SK-N-SH (cell line): ENCODE results near the gene SH2D4B. TPM values are rescaled to one million over a fixed set of nuclear protein-coding genes. Genes with fewer than 3 reads are reported as not detected.

ENCODE experiments used
- CTCF ChIA-PET: fragments of 300-600, 350-600 bp; formaldehyde crosslinking; extraction: SDS; loops from one replicate; lab custom pipeline; 2021; lab: Yijun Ruan, JAX
- POLR2A ChIA-PET: fragments of 350-600 bp; sonication (Branson Sonifier 250); formaldehyde crosslinking; extraction: SDS; loops from one replicate; lab custom pipeline; 2020; ENCODE audit warnings: antibody characterized with exemption, inconsistent platforms; lab: Yijun Ruan, JAX
- DNase-seq: peaks from one replicate; pipeline ENCODE4 v3.0.0; 2012
- H2AFZ ChIP-seq: fragments of 200-600 bp; sonication (generic); 2 replicates; pipeline ENCODE4 v1.8.1; 2016; ENCODE audit warnings: antibody characterized with exemption, mild to moderate bottlenecking, low read depth
- H3F3A ChIP-seq: fragments of 200-600 bp; sonication (generic); replicated peaks from 2 replicates; pipeline ENCODE3; 2016; ENCODE audit warnings: antibody characterized with exemption, mild to moderate bottlenecking; ENCODE audit not compliant: insufficient read depth
- H3K27ac ChIP-seq, 2 experiments: fragments of 200-500 bp in 1 of 2; fragments of 200-600 bp in 1 of 2; sonication (Bioruptor generic) in 1 of 2; sonication (generic), shearing (Covaris generic) in 1 of 2; 2 replicates each; pipeline versions ENCODE4 v1.5.1 to v1.6.1; 2014 to 2016; ENCODE audit warnings: low read depth in 2 of 2, inconsistent platforms in 1 of 2, low read length in 1 of 2, mild to moderate bottlenecking in 1 of 2, mixed read lengths in 1 of 2
- H3K27me3 ChIP-seq: fragments of 200-600 bp; sonication (generic), shearing (Covaris generic); 2 replicates; pipeline ENCODE4 v1.6.1; 2016; ENCODE audit warnings: mixed run types; ENCODE audit not compliant: insufficient read depth
- H3K36me3 ChIP-seq, 2 experiments: fragments of 200-500 bp in 1 of 2; fragments of 200-600 bp in 1 of 2; sonication (Bioruptor generic) in 1 of 2; sonication (generic) in 1 of 2; replicated peaks in 1 of 2; 2 replicates each; pipeline versions ENCODE3 to v1.5.1; 2014 to 2016; ENCODE audit warnings: low read length in 1 of 2, mild to moderate bottlenecking in 1 of 2; ENCODE audit not compliant: insufficient read depth in 2 of 2, control insufficient read depth in 1 of 2
- H3K4me1 ChIP-seq, 2 experiments: fragments of 200-500 bp in 1 of 2; fragments of 200-600 bp in 1 of 2; sonication (Bioruptor generic) in 1 of 2; sonication (generic), shearing (Covaris generic) in 1 of 2; 2 replicates each; pipeline versions ENCODE4 v1.5.1 to v1.6.1; 2014 to 2016; ENCODE audit warnings: low read depth in 1 of 2, low read length in 1 of 2, mixed run types in 1 of 2; ENCODE audit not compliant: insufficient read depth in 2 of 2, control insufficient read depth in 1 of 2
- H3K4me2 ChIP-seq: fragments of 200-600 bp; sonication (generic), shearing (Covaris generic); 2 replicates; pipeline ENCODE4 v1.6.1; 2017; ENCODE audit warnings: mixed run types
- H3K4me3 ChIP-seq, 2 experiments: fragments of 200-500 bp in 1 of 2; fragments of 200-600 bp in 1 of 2; sonication (Bioruptor generic) in 1 of 2; sonication (generic), shearing (Covaris generic) in 1 of 2; 2 replicates each; pipeline versions ENCODE4 v1.5.1 to v1.8.1; 2014 to 2016; ENCODE audit warnings: low read depth in 2 of 2, inconsistent platforms in 1 of 2, low read length in 1 of 2, mild to moderate bottlenecking in 1 of 2, mixed read lengths in 1 of 2, moderate library complexity in 1 of 2
- H3K79me2 ChIP-seq: fragments of 200-600 bp; sonication (generic); 2 replicates; pipeline ENCODE4 v1.8.1; 2017; ENCODE audit warnings: mild to moderate bottlenecking; ENCODE audit not compliant: insufficient read depth
- H3K9ac ChIP-seq: fragments of 200-600 bp; sonication (generic); 2 replicates; pipeline ENCODE4 v1.6.1; 2017; ENCODE audit warnings: mixed run types
- H3K9me2 ChIP-seq: fragments of 200-600 bp; sonication (generic); 2 replicates; pipeline ENCODE4 v1.6.1; 2017; ENCODE audit warnings: mixed run types
- H3K9me3 ChIP-seq: fragments of 200-600 bp; sonication (generic); 2 replicates; pipeline ENCODE4 v1.6.1; 2017; ENCODE audit warnings: mixed run types, mild to moderate bottlenecking, moderate library complexity
- H4K20me1 ChIP-seq: fragments of 200-600 bp; sonication (generic); 2 replicates; pipeline ENCODE4 v1.6.1; 2017; ENCODE audit warnings: mild to moderate bottlenecking, mixed run types; ENCODE audit not compliant: insufficient read depth
- EP300 ChIP-seq, 2 experiments: IDR thresholded peaks; 2 replicates each; pipeline versions ENCODE4 v1.4.0 to v1.6.1; 2012; ENCODE audit warnings: borderline replicate concordance in 1 of 2, low read depth in 1 of 2, low read length in 1 of 2
- FOSL2 ChIP-seq: IDR thresholded peaks from 2 replicates; pipeline ENCODE4 v1.4.0; 2012; ENCODE audit warnings: low read depth, mild to moderate bottlenecking, moderate library complexity, borderline replicate concordance
- FOXJ3 ChIP-seq: sonication (generic); formaldehyde crosslinking; IDR thresholded peaks from 2 replicates; pipeline ENCODE4 v1.5.1; 2020; ENCODE audit warnings: mild to moderate bottlenecking, missing genetic modification reagents
- FOXM1 ChIP-seq: IDR thresholded peaks from 2 replicates; pipeline ENCODE4 v1.4.0; 2012; ENCODE audit warnings: low read depth, mild to moderate bottlenecking
- GABPA ChIP-seq: IDR thresholded peaks from 2 replicates; pipeline ENCODE4 v1.4.0; 2012; ENCODE audit warnings: low read depth, mild to moderate bottlenecking
- JUND ChIP-seq: IDR thresholded peaks from 2 replicates; pipeline ENCODE4 v1.4.0; 2012
- MAX ChIP-seq: IDR thresholded peaks from 2 replicates; pipeline ENCODE4 v1.4.0; 2012; ENCODE audit warnings: low read depth
- MXI1 ChIP-seq: IDR thresholded peaks from 2 replicates; pipeline ENCODE4 v1.6.1; 2012; ENCODE audit warnings: mild to moderate bottlenecking, low read depth, low read length, improper control_type of control experiment
- NFIC ChIP-seq: IDR thresholded peaks from 2 replicates; pipeline ENCODE4 v1.4.0; 2012; ENCODE audit warnings: borderline replicate concordance
- NRF1 ChIP-seq: IDR thresholded peaks from 2 replicates; pipeline ENCODE4 v1.6.1; 2012; ENCODE audit warnings: low read depth, mild to moderate bottlenecking, low read length
- RCOR1 ChIP-seq: fragments of 150-350 bp; IDR thresholded peaks from 2 replicates; pipeline ENCODE4 v1.6.1; 2017; ENCODE audit warnings: antibody characterized with exemption, low read length
- RFX5 ChIP-seq: IDR thresholded peaks from 2 replicates; pipeline ENCODE4 v1.6.1; 2012; ENCODE audit warnings: mild to moderate bottlenecking, improper control_type of control experiment, low read length
- RXRA ChIP-seq: IDR thresholded peaks from 2 replicates; pipeline ENCODE4 v1.4.0; 2012; ENCODE audit warnings: low read depth, mild to moderate bottlenecking, borderline replicate concordance
- SIN3A ChIP-seq: IDR thresholded peaks from 2 replicates; pipeline ENCODE4 v1.6.1; 2012; ENCODE audit warnings: low read depth, mild to moderate bottlenecking, low read length, moderate library complexity, borderline replicate concordance
- SMC3 ChIP-seq: IDR thresholded peaks from 2 replicates; pipeline ENCODE4 v1.6.1; 2012; ENCODE audit warnings: low read depth, low read length, improper control_type of control experiment
- TAF1 ChIP-seq: IDR thresholded peaks from 2 replicates; pipeline ENCODE4 v1.6.1; 2012; ENCODE audit warnings: low read depth, mild to moderate bottlenecking, low read length, moderate library complexity, borderline replicate concordance
- TCF12 ChIP-seq: IDR thresholded peaks from 2 replicates; pipeline ENCODE4 v1.4.0; 2012
- TEAD4 ChIP-seq: IDR thresholded peaks from 2 replicates; pipeline ENCODE4 v1.4.0; 2012; ENCODE audit warnings: mild to moderate bottlenecking, borderline replicate concordance; ENCODE audit not compliant: insufficient read depth
- WGBS: methylation state at CpG from one replicate; pipeline ENCODE4 v1.1.6; 2017; ENCODE audit warnings: low lambda C conversion rate; 5-methylcytosine and 5-hydroxymethylcytosine counted together
- polyA plus RNA-seq, 3 experiments: library from polyadenylated mRNA; depleted of rRNA; stranded (reverse); fragments of >200 nt; gene quantifications; 2 replicates each; pipeline ENCODE4 v1.2.3, GENCODE V29; 2012
- TF ChIP-seq, protein P1 (sequence below): fragments of 200-600 bp; sonication (generic); IDR thresholded peaks from 2 replicates; pipeline ENCODE4 v1.6.1; 2017; ENCODE audit warnings: antibody characterized with exemption, mild to moderate bottlenecking, moderate library complexity
- TF ChIP-seq, protein P2 (sequence below): IDR thresholded peaks from 2 replicates; pipeline ENCODE4 v1.4.0; 2012; ENCODE audit warnings: low read depth, borderline replicate concordance
- TF ChIP-seq, protein P3 (sequence below): IDR thresholded peaks from 2 replicates; pipeline ENCODE4; 2012

Gene SH2D4B
- polyA plus RNA-seq, 1 of the 3 experiments (the other 2 are of a cell fraction) = not detected

DNA sequence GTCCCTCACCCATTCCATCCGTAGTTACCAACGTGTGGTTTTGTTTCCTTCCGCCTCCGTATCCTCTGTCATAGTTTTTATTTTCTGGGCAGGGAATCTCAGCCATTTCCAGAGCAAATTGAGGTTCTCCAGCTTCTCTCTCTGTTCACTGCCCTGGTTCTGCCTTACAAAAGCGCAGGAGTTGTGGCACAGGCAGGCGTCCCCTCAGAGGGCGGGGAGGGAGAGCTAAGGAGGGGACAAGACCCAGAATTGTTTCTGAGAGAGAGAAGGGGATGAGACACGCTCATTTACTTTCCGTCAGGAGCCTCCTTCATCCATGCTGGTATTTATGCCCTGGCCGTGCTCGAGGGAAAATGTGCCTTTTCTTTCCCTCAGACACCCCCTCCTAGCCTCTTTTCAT, 71.0 kb downstream of the SH2D4B start:
- Histone ChIP-seq H3K4me2 (no peak overlapping the region), H3F3A (no peaks in the 10 kb centered on the region), H3K9me3 (no peaks in the 10 kb centered on the region)
- TF ChIP-seq NFIC (no peak), GABPA (no peak), JUND (no peak), FOXJ3 (CRISPR knock-in tag) (no peak), FOSL2 (no peak), MXI1 (no peak), SIN3A (no peak), SMC3 (no peak), RXRA (no peak), RCOR1 (no peak), MAX (no peak), RFX5 (no peak), TAF1 (no peak), TEAD4 (no peak), TCF12 (no peak), NRF1 (no peak), EP300 (IDR thresholded peaks at IDR 0.05; ENCODE audit: borderline replicate concordance in 1 of 2, low read depth in 1 of 2, low read length in 1 of 2) (no peak)
- TF ChIP-seq, protein P1, sequence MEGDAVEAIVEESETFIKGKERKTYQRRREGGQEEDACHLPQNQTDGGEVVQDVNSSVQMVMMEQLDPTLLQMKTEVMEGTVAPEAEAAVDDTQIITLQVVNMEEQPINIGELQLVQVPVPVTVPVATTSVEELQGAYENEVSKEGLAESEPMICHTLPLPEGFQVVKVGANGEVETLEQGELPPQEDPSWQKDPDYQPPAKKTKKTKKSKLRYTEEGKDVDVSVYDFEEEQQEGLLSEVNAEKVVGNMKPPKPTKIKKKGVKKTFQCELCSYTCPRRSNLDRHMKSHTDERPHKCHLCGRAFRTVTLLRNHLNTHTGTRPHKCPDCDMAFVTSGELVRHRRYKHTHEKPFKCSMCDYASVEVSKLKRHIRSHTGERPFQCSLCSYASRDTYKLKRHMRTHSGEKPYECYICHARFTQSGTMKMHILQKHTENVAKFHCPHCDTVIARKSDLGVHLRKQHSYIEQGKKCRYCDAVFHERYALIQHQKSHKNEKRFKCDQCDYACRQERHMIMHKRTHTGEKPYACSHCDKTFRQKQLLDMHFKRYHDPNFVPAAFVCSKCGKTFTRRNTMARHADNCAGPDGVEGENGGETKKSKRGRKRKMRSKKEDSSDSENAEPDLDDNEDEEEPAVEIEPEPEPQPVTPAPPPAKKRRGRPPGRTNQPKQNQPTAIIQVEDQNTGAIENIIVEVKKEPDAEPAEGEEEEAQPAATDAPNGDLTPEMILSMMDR = no peak
- TF ChIP-seq, protein P2, sequence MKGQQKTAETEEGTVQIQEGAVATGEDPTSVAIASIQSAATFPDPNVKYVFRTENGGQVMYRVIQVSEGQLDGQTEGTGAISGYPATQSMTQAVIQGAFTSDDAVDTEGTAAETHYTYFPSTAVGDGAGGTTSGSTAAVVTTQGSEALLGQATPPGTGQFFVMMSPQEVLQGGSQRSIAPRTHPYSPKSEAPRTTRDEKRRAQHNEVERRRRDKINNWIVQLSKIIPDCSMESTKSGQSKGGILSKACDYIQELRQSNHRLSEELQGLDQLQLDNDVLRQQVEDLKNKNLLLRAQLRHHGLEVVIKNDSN = no peak
- TF ChIP-seq, all 33 proteins: peak for 0
- Histone ChIP-seq H3K9me2 (no peaks in the 10 kb centered on the region), H3K27ac (no peak overlapping the region), H4K20me1 (no peaks in the 10 kb centered on the region), H3K4me3 (no peak overlapping the region), H3K4me1 (no peaks in the 10 kb centered on the region), H3K36me3 (no peaks in the 10 kb centered on the region), H3K9ac (no peak overlapping the region), H2AFZ (no peak overlapping the region), H3K79me2 (no peaks in the 10 kb centered on the region), H3K27me3 (no peaks in the 10 kb centered on the region)
- no peak for DNase-seq
- POLR2A ChIA-PET = no interaction called here
- WGBS = 55% methylated on average over 9 of the region's 11 CpGs
- CTCF ChIA-PET = no interaction called here

GRCh38 chr10:80609331-80609730, 71.6 kb downstream of the SH2D4B start:
- no peaks in the 10 kb centered on the region for H3K79me2 ChIP-seq
- H2AFZ ChIP-seq = no peak overlapping the region
- no peaks in the 10 kb centered on the region for H3K9me2 ChIP-seq
- H4K20me1 ChIP-seq = no peaks in the 10 kb centered on the region
- CTCF ChIA-PET = interaction anchor here (1.1 to 1.3 kb wide), 3 partner anchors 13 to 226 kb away, joined by 4 read pairs; no protein-coding TSS in a partner anchor
- TF ChIP-seq TCF12 (no peak), FOXM1 (no peak)
- TF ChIP-seq, protein P3, sequence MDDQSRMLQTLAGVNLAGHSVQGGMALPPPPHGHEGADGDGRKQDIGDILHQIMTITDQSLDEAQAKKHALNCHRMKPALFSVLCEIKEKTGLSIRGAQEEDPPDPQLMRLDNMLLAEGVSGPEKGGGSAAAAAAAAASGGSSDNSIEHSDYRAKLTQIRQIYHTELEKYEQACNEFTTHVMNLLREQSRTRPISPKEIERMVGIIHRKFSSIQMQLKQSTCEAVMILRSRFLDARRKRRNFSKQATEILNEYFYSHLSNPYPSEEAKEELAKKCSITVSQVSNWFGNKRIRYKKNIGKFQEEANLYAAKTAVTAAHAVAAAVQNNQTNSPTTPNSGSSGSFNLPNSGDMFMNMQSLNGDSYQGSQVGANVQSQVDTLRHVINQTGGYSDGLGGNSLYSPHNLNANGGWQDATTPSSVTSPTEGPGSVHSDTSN = no peak
- no peak overlapping the region for H3K4me2 ChIP-seq
- no peaks in the 10 kb centered on the region for H3K27me3 ChIP-seq
- WGBS = 76% methylated on average over 11 of the region's 11 CpGs
- H3K4me3 ChIP-seq = no peak overlapping the region
- POLR2A ChIA-PET = no interaction called here
- H3K36me3 ChIP-seq = no peaks in the 10 kb centered on the region
- H3F3A ChIP-seq = no peaks in the 10 kb centered on the region
- H3K9ac ChIP-seq = no peak overlapping the region
- no peaks in the 10 kb centered on the region for H3K4me1 ChIP-seq
- no peak for DNase-seq
- H3K9me3 ChIP-seq = no peaks in the 10 kb centered on the region
- no peak overlapping the region for H3K27ac ChIP-seq
